ENCODE measurements around the gene TMEM184B. TPM values are rescaled to one million over a fixed set of nuclear protein-coding genes. Genes with fewer than 3 reads are reported as not detected.

Gene TMEM184B
- total RNA-seq (2014; rRNA removed; shearing (Covaris generic)) = 44.5 and 46.9 TPM in 2 replicates

GRCh38 chr22:38272373-38273134, at the start of gene TMEM184B:
TMEM184B (minus strand) TSS chr22:38273010; CDS start chr22:38247961, 25,049 bp downstream.
- DNase-seq = peak; percentile 99
- peaks cover 5% of the 10 kb centered on the region for H3K36me3 ChIP-seq (replicated peaks; ENCODE audit: control insufficient read depth, insufficient read depth, low read length)

DNA sequence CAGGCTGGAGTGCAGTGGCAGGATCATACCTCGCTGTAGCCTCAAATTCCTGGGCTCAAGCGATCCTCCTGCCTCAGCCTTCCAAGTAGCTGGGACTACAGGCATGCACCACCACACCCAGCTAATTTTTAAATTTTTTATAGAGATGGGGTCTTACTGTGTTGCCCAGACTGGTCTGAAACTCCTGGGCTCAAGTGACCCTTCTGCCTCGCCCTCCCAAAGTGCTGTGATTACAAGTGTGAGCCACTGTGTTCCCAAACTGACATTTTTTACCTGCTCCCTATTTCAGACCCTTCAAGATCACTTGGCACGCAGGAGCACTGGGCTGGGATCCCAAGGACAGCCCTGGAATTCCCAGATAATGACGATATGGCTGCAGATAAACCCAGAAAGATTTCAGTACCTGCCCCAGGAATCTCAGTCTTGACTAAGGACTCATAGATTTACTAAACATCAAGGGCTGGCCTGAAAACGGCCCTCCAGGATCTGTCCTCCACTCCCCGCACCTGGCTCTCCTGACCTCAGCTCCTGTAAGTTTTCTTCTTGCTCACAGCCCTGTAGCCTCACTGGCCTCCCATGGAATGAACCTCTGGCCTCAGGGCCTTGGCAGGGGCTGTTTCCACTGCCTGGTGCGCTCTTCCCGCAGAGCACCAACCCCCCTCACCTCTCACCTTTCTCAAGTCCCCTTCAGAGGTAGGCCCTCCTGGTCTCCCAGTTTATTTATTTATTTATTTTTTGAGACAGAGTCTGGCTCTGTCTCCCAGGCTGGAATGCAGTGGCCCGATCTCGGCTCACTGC, 48.0 kb upstream of the TMEM184B start:
- H3K27me3 ChIP-seq (ENCODE audit: control insufficient read depth, insufficient read depth, low read length) = no peaks in the 10 kb centered on the region
- peak; percentile 22 for DNase-seq
- no peak overlapping the region for H3K4me3 ChIP-seq (ENCODE audit: insufficient read depth, low read depth, low read length)
- H3K36me3 ChIP-seq (replicated peaks; ENCODE audit: control insufficient read depth, insufficient read depth, low read length) = no peaks in the 10 kb centered on the region

More at GRCh38 chr22:38272373-38273134, at the start of gene TMEM184B:
- Histone ChIP-seq H3K27me3 (ENCODE audit: control insufficient read depth, insufficient read depth, low read length) (no peaks in the 10 kb centered on the region; the same call in none of the 2 replicates), H3K4me3 (ENCODE audit: insufficient read depth, low read depth, low read length) (peak within 1 kb of the TSS; percentile 91)

DNA sequence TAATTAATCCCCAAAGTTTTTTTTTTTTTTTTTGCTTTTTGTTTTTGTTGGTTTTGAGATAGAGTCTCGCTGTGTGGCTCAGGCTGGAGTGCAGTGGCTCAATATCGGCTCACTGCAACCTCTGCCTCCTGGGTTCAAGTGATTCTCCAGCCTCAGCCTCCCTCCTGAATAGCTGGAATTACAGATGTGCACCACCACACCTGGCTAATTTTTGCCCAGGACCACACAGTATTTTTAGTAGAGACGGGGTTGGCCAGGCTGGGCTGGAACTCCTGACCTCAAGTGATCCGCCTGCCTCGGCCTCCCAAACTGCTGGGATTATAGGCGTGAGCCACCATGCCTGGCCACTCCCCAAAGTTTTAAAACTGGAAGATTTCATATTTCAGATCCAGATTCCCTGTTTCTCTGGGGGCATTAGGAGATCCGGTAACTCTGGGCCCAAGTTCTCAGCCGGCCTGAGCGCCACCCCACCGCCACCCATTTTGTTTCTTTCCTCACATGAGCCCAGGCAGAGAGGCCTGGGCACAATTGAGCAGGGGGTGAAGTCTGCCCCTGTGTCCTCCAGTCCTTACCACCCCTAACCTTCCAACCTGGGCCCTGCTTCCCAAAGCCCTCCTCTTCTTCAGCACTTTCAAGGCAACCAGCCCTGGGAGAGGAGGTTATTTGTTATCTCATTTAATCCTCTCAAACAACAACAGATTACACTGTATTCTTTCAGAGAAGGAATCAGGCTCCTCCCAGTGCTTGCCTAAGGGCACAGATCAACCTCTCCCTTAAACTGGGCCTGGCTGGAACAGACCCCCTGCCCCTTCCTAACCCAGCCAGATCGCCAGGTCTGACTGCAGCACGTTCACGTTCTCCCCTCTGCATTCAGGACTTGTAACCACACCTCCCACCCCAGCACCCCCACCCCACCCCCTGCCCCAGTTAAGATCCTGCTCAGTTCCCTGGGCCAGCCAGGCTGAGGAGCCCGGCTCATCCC, 46.3 kb upstream of the TMEM184B start:
- DNase-seq = peak; percentile 74
- H3K27me3 ChIP-seq (ENCODE audit: control insufficient read depth, insufficient read depth, low read length) = no peaks in the 10 kb centered on the region
- H3K36me3 ChIP-seq (replicated peaks; ENCODE audit: control insufficient read depth, insufficient read depth, low read length) = peaks cover 3% of the 10 kb centered on the region
- H3K4me3 ChIP-seq (ENCODE audit: insufficient read depth, low read depth, low read length) = no peak overlapping the region

DNA sequence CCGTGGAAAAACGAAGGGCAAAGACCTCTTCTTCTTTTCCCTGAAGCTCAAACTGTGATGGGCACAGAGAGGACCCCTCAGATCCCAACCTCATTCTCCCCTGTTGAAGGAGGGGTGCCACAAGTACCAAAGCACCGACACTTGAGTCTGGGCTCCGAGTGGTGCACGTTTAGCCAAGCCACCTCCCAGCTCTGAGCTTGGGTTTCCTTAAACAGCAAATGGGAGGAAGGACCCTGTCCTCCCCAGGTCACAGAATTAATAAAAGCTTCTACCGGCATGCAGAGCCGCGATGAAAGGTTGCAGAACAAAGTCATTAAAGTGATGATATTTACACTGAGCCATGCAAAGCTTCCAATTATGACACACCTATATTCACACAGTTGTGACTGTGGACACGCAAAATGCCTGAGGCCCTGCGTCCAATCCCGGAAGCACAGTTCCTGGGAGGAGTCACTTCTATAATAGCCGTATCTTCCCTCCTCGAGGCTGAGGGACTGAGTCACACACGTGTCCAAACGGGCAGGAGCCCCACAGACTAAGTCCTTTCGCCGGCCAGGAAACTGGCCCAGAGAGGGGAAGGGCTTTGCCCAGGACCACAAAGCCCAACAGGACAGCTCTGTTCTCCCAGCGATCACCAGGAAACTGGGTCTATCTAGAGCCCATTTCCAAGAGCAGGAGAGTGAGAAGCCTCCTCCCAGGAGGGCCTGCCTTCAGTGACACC, 45.3 kb upstream of the TMEM184B start:
- peak overlapping the region; percentile 55 for H3K4me3 ChIP-seq (ENCODE audit: insufficient read depth, low read depth, low read length)
- no peak for DNase-seq
- H3K27me3 ChIP-seq (ENCODE audit: control insufficient read depth, insufficient read depth, low read length) = no peaks in the 10 kb centered on the region
- peaks cover 10% of the 10 kb centered on the region for H3K36me3 ChIP-seq (replicated peaks; ENCODE audit: control insufficient read depth, insufficient read depth, low read length)

DNA sequence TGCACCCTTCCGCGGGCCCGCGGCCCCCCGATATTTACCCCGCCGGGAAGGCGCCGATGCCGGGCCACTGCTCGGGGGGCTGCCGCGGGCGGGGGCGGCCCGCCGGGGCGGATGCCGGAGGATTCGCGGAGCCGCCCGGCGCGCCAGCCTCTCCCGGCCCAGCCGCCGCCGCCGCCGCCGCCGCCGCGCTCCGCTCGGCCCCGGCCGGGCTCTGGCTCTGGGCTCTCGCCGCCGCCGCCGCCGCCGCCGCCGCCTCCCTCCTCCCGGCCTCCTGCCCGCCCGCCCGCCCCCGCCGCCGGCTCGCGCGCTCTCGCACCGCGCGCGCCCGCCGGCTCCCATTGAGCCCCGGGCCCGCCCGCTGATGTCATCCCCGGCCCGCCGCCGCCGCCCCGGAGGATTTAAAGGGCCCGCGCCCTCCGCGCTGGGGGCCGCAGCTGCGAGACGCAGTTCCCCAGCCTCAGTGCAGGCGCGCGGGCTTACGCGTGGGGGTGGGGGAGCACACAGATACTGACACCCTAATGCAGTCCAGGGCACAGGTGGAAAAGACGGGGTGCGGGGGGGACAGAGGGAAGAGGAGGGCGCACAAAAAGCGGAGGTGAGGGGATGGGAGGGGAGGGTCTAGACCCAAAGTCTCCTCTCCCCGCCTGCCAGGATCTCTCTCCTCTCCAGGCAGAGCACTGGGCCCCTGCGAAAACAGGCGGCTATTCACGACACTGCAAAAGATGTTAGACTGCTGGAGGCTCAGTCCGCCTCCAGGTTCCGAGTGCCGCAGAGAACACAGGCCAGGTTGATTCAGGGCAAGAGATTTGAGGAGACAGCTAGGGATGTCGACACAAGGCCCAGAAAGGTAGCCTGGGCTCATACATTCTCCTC, 44.5 kb upstream of the TMEM184B start, which contains the start of gene CSNK1E:
Gene CSNK1E, minus strand, starts transcription at position 312 of the 873 bp plus-strand sequence. CDS start 3,276 bp downstream, outside the sequence.
- H3K36me3 ChIP-seq (replicated peaks; ENCODE audit: control insufficient read depth, insufficient read depth, low read length) = peaks cover 17% of the 10 kb centered on the region
- no peaks in the 10 kb centered on the region for H3K27me3 ChIP-seq (ENCODE audit: control insufficient read depth, insufficient read depth, low read length)
- DNase-seq = peak; percentile 97
- H3K4me3 ChIP-seq (ENCODE audit: insufficient read depth, low read depth, low read length) = peak within 1 kb of the TSS; percentile 69

DNA sequence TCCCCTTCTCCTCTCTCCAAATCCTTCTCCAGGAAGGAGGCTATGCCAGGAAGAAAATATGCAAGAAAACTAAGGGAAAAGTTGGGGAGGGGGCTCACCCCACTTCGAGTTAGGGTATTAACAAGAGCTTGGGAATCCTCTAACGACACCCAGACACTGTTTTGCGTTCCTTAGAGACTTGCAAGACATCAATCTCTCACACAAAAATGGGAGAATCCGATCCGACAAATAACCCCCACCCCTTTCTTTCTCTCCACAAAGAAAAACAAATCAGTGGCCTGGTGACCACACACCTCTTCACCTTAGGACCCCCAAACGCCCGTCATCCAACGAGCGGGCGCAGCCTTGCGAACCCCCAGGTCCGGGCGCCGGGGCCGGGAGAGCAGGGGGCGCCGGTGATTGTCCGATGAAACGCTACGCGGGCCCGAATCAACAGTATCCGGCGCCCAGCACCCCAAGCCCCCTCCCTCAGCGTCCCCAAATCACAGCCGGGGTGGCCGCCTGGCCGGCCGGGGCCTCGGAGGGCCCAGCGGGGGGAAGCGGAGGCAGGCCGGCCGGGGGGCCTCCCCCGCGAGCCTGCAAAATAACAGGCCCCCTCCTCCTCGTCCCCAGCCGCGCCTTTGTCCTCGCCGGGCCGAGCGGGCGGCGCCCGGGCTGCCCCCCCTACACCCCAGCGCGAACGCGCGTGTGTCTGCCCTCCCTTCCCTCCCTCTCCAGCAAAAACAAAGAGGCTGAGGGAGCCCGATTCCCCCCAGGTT, 43.7 kb upstream of the TMEM184B start:
- peak; percentile 89 for DNase-seq
- peaks cover 22% of the 10 kb centered on the region for H3K36me3 ChIP-seq (replicated peaks; ENCODE audit: control insufficient read depth, insufficient read depth, low read length)

GRCh38 chr22:38315823-38316363, 43.1 kb upstream of the TMEM184B start:
- peaks cover 28% of the 10 kb centered on the region for H3K36me3 ChIP-seq (replicated peaks; ENCODE audit: control insufficient read depth, insufficient read depth, low read length)
- peak overlapping the region; percentile 69 for H3K4me3 ChIP-seq (ENCODE audit: insufficient read depth, low read depth, low read length)
- no peaks in the 10 kb centered on the region for H3K27me3 ChIP-seq (ENCODE audit: control insufficient read depth, insufficient read depth, low read length)
- DNase-seq = no peak

More for the DNA sequence above, 43.7 kb upstream of the TMEM184B start:
- H3K4me3 ChIP-seq (ENCODE audit: insufficient read depth, low read depth, low read length) = peak overlapping the region; percentile 69
- no peaks in the 10 kb centered on the region for H3K27me3 ChIP-seq (ENCODE audit: control insufficient read depth, insufficient read depth, low read length)

- H3K36me3 ChIP-seq (replicated peaks; ENCODE audit: control insufficient read depth, insufficient read depth, low read length) = peaks cover 31% of the 10 kb centered on the region
- peak overlapping the region; percentile 69 for H3K4me3 ChIP-seq (ENCODE audit: insufficient read depth, low read depth, low read length)
- no peak for DNase-seq
- H3K27me3 ChIP-seq (ENCODE audit: control insufficient read depth, insufficient read depth, low read length) = no peaks in the 10 kb centered on the region
These were observed 42.4 kb upstream of the TMEM184B start for GRCh38 chr22:38314933-38315822.

- no peaks in the 10 kb centered on the region for H3K27me3 ChIP-seq (ENCODE audit: control insufficient read depth, insufficient read depth, low read length)
- H3K36me3 ChIP-seq (replicated peaks; ENCODE audit: control insufficient read depth, insufficient read depth, low read length) = peaks cover 34% of the 10 kb centered on the region
- H3K4me3 ChIP-seq (ENCODE audit: insufficient read depth, low read depth, low read length) = peak overlapping the region; percentile 69
- DNase-seq = peak; percentile 70
These were observed 41.5 kb upstream of the TMEM184B start for GRCh38 chr22:38314051-38314932.

- DNase-seq = no peak
- Histone ChIP-seq H3K36me3 (replicated peaks; ENCODE audit: control insufficient read depth, insufficient read depth, low read length) (peaks cover 41% of the 10 kb centered on the region), H3K27me3 (ENCODE audit: control insufficient read depth, insufficient read depth, low read length) (no peaks in the 10 kb centered on the region), H3K4me3 (ENCODE audit: insufficient read depth, low read depth, low read length) (no peak overlapping the region)
These were observed 40.7 kb upstream of the TMEM184B start for GRCh38 chr22:38313384-38313955.
